Measurements from ENCODE around the gene FAM162A.

The FAM162A gene

GRCh38 chr3:122406198-122406597 is 22.2 kb downstream of the FAM162A start:
- Histone ChIP-seq H3K27ac (no peak overlapping the region), H3K4me3 (no peak overlapping the region)
- TF ChIP-seq CTCF (IDR thresholded peaks at IDR 0.05): no peak
- no peak for DNase-seq (ENCODE audit: low spot score)

GRCh38 chr3:122407946-122408345 is 24.0 kb downstream of the FAM162A start:
- DNase-seq (ENCODE audit: low spot score): no peak
- Histone ChIP-seq H3K4me3 (no peak overlapping the region), H3K27ac (no peak overlapping the region)
- TF ChIP-seq CTCF (IDR thresholded peaks at IDR 0.05): no peak

- peak overlapping the region in 1 of 2 donors; percentile 26 for H3K27ac ChIP-seq
Observed at GRCh38 chr3:122409446-122409845, 25.5 kb downstream of the FAM162A start.

GRCh38 chr3:122410111-122410510 is 26.1 kb downstream of the FAM162A start:
- no peak overlapping the region for H3K27ac ChIP-seq
- TF ChIP-seq CTCF (IDR thresholded peaks at IDR 0.05): no peak
- no peak overlapping the region for H3K4me3 ChIP-seq

More at GRCh38 chr3:122409446-122409845, 25.5 kb downstream of the FAM162A start:
- no peak for TF ChIP-seq CTCF (IDR thresholded peaks at IDR 0.05)
- no peak overlapping the region for H3K4me3 ChIP-seq
- no peak for DNase-seq (ENCODE audit: low spot score)

GRCh38 chr3:122410639-122411038 is 26.7 kb downstream of the FAM162A start:
- no peak for TF ChIP-seq CTCF (IDR thresholded peaks at IDR 0.05)
- Histone ChIP-seq H3K4me3 (no peak overlapping the region), H3K27ac (no peak overlapping the region)
- DNase-seq (ENCODE audit: low spot score): no peak

More at GRCh38 chr3:122410111-122410510, 26.1 kb downstream of the FAM162A start:
- DNase-seq (ENCODE audit: low spot score): no peak

- no peak for TF ChIP-seq CTCF (IDR thresholded peaks at IDR 0.05)
- H3K27ac ChIP-seq: no peak overlapping the region
- no peak for DNase-seq (ENCODE audit: low spot score)
- H3K4me3 ChIP-seq: no peak overlapping the region
Observed at GRCh38 chr3:122414391-122414790, 30.4 kb downstream of the FAM162A start.

- Histone ChIP-seq H3K4me3 (peak overlapping the region; percentile 78), H3K27ac (peak overlapping the region; percentile 90 to 92)
- no peak for TF ChIP-seq CTCF (IDR thresholded peaks at IDR 0.05)
- DNase-seq (ENCODE audit: low spot score): no peak
Observed at GRCh38 chr3:122415104-122415744, 31.2 kb downstream of the FAM162A start.
